ENCODE measurements around the gene MRAP2.

DNA sequence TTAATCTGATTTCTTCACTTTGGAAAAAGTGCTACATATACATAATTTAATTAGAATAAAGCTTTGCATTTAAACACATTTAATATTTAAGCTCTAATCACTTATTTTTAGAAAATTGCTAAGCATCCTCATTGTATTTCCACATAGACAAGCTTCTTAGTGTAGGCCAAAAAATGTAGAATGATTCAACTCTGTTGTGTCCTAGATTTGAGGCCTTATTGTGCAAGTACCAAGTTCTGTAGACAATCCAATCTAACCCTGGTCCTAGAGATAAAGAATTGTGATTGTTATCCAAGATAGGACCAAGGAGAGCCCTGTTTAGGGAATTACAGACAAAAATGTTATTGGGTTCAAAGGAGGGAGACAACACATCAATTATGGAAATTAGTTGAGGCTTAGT, 27.6 kb downstream of the MRAP2 start:
- TF ChIP-seq ZNF292 (CRISPR knock-in tag; IDR thresholded peaks at IDR 0.05; ENCODE audit: borderline replicate concordance, low read depth) (no peak), ZBTB1 (CRISPR knock-in tag; IDR thresholded peaks at IDR 0.05; ENCODE audit: borderline replicate concordance) (no peak), SMC3 (IDR thresholded peaks at IDR 0.05; ENCODE audit: low read length) (no peak), EP300 (IDR thresholded peaks at IDR 0.05; ENCODE audit: low read depth in 2 of 2, low read length in 2 of 2) (no peak), EP300 (CRISPR knock-in tag; IDR thresholded peaks at IDR 0.05; ENCODE audit: borderline replicate concordance) (no peak), HOMEZ (CRISPR knock-in tag; IDR thresholded peaks at IDR 0.05; ENCODE audit: low read depth) (no peak), SP1 (IDR thresholded peaks at IDR 0.05) (no peak), SP1 (CRISPR knock-in tag; IDR thresholded peaks at IDR 0.05) (no peak), CBX5 (CRISPR knock-in tag; IDR thresholded peaks at IDR 0.05; ENCODE audit: borderline replicate concordance) (no peak), ARHGAP35 (CRISPR knock-in tag; IDR thresholded peaks at IDR 0.05; ENCODE audit: borderline replicate concordance) (no peak), ZNF776 (CRISPR knock-in tag; IDR thresholded peaks at IDR 0.05) (no peak), TFE3 (CRISPR knock-in tag; IDR thresholded peaks at IDR 0.05) (no peak), SMARCC2 (IDR thresholded peaks at IDR 0.05) (no peak)
- TF ChIP-seq, protein P1, sequence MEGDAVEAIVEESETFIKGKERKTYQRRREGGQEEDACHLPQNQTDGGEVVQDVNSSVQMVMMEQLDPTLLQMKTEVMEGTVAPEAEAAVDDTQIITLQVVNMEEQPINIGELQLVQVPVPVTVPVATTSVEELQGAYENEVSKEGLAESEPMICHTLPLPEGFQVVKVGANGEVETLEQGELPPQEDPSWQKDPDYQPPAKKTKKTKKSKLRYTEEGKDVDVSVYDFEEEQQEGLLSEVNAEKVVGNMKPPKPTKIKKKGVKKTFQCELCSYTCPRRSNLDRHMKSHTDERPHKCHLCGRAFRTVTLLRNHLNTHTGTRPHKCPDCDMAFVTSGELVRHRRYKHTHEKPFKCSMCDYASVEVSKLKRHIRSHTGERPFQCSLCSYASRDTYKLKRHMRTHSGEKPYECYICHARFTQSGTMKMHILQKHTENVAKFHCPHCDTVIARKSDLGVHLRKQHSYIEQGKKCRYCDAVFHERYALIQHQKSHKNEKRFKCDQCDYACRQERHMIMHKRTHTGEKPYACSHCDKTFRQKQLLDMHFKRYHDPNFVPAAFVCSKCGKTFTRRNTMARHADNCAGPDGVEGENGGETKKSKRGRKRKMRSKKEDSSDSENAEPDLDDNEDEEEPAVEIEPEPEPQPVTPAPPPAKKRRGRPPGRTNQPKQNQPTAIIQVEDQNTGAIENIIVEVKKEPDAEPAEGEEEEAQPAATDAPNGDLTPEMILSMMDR (CRISPR knock-in tag; IDR thresholded peaks at IDR 0.05) = no peak
